HG03095 (cell line): ENCODE measurements around the gene LSR.
"Not testable (repeated sequence)": the region's sequence is repeated elsewhere in the genome, so short reads cannot be mapped to it uniquely, and the experiment has no call there.

Experiments used
- ATAC-seq: cut with Tn5 transposase; IDR thresholded peaks from one replicate; pipeline ENCODE4 v1.9.1; 2021; ENCODE audit warnings: moderate library complexity; ENCODE audit not compliant: unreplicated experiment

The LSR gene

DNA sequence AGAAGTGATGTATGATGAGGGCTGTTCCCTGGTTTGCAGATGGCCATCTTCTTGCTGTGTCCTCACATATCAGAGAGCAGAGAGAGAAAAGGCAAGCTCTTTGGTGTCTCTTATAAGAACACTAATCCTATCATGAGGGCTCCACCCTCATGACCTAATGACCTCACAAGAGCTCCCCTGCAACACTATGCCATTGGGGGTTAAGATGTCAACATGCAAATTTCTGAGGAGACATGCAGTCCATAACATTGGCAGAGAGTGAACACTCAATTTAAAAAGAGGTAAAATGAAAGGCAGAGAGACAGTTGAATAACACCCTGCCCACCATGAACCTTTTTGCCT is 31.2 kb upstream of the LSR start:
- no peak for ATAC-seq

- ATAC-seq, result no peak
Measured at GRCh38 chr19:35219008-35219407, 29.8 kb upstream of the LSR start.

DNA sequence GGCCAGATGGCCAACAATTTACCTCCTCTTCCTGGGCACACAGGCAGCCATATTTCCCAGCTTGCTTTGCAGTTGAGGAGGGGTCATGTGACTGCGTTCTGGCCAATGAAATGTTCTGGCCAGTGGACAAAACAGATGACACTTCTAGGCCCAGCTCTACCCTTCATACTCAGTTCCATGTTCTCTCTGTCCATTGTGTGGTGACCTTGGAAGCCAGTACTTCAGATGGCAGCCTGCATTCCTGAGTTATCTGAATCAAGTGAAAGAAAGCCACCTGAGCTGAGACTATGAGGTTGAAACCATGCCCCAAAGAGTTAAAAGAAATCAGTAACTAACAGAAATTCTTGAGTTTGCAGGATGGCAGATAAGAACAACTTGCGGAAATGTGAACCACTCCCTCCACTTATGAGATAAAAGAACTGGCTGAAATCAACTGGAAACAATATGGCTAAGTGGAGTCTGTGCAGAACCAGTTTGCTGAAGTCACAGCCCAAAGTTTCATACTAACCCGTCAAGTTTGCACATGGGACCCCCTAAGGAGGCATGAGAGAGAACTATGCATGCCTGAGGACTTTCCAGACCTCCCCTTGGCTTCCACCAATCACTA is 28.4 kb upstream of the LSR start:
- no peak for ATAC-seq

DNA sequence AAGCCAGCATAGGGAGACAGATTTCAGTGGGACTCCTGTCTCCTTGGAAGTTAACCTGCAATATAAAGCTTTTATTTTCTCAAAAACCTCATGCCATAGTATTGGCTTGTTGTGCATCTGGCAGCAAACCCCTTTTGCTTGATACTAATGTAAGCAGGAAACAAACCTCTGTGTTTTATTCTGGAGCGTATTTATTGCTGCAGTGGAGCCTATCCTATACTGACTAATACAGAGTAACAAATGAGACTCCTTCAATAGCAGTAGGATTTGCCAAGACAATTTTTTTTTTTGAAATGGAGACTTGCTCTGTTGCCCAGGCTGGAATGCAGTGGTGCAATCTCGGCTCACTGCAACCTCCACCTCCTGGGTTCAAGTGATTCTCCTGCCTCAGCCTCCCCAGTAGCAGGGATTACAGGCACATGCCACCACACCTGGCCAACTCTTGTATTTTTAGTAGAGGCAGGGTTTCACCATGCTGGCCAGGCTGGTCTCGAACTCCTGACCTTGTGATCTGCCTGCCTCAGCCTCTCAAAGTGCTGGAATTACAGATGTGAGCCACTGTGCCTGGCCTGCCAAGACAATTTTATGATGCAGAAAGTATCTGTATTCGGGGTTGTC is 27.7 kb upstream of the LSR start:
- not testable (repeated sequence) for ATAC-seq

- no peak for ATAC-seq
Measured at GRCh38 chr19:35222373-35223015, 26.3 kb upstream of the LSR start.

- no peak for ATAC-seq
Measured at GRCh38 chr19:35223084-35223790, 25.6 kb upstream of the LSR start.

DNA sequence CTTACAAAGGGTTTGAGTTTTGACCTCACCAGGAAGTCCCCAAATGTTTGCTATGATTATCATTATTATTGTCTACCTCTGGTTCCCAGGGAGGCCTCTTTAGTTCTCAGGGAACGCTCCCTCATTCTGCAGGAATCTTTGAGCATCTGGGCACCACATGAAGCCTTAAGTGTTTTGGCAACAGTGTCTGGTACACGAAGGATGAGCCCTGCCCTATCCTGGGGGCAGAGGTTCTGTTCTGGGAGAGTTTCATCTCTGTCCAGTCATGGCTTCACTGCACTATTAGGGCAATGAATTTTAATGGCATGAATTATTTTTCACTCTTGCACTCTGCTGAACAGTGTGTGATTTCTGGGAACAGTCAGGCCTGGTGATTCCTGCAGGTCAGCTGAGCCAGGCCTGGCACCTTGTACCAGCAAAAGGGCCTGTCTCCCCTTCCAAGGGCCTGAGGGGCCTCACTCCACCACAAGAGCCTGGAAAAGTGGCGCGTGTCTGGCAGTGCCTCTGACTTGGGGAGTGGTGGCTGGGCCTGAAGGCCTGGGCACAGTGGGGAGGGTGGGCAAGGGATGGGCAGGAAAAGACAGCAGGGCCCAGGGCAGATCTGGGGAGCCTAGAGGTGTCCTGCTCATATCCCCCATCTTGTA is 24.8 kb upstream of the LSR start:
- no peak for ATAC-seq

DNA sequence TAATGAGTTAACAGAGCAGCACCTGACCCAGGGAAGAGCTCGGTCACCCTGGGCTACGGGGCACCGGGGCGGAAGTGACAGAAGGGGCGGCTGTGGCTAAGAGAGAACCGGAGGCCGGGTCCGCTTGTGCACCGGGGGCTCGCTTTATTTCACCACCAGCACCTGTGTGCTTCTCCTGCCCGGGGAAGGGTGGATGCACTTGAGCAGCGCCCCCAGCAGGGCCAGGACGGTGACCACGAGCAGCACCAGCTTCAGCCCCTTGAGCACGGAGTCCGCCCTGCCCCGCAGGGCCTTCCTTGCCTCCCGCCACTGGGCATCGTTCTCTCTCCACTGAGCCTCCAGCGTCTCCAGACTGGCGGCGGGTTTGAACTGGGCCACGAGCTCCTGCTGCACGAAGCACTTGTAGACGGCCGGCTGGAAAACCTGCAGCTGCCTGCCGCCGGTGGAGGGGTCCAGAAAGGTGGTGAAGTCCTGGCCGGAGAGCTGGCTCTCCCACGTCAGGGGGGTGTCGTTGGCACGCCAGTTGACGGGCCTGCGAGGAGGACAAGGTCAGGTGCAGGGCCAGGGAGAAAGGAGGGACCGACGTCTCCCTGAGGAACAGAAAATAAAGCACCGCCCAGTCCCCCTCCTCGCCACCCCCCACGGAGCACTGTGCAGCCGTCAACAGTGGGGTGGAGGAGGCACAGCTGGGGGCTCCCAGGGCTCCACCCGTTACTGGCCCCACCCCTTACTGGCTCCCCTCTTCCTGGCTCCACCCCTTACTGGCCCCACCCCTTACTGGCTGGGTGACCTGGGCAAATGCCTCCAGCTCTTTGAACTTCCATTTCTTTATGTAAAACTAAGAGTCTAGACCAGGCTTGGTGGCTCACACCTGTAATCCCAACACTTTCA is 23.9 kb upstream of the LSR start:
- ATAC-seq, result no peak

DNA sequence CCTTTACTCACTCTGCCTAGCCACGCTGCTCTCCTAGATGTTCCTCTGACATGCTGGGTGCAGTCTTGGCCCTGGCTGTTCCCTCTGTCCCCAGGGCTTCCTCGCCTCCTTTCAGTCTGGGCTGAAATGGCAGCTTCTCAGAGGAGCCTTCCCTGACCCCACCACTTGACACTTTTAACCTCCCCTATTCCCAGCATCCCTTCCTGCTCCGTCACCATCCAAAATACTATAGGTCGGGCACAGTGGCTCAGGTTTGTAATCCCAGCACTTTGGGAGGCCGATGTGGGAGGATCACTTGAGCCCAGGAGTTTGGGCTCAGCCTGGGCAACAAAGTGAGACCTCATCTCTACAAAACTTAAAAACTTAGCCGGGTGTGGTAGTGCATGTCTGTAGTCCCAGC is 22.9 kb upstream of the LSR start:
- ATAC-seq, result no peak

GRCh38 chr19:35226748-35227147 is 22.1 kb upstream of the LSR start:
- ATAC-seq, result no peak

DNA sequence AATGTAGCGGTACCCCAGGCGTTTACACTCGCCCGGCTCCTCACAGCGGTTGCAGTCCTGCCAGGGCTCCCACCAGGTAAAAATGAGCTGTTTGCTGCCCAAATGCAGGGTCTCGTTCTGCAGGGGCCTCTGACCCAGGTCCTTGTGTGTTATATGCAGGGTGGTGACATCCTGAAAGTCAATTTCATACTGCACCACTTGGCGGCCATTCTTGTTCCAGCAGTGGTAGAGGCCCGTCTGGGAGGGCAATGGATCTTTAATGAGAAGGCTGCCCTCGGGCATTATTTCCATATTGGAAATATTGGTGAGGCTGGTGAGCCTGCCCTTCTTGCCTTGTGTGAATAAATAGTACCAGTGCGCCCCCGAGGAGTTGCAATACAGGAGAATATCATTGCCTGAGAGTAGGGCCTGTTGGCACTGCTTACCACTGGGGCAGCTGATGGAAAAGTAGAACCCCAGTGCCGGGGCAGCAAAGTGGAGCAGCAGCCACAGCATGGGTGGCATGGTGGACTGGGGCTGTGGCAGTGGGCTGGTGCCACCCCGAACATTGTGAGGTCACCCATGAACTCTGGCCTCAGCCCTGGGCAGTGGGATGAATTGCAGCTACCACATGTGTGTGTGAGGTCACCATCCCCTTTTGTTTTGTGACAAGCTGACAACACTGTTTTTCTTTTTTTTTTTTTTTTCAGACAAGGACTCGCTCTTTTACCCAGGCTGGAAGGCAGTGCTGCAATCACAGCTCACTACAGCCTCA is 20.4 kb upstream of the LSR start, which contains the start of gene FAM187B:
Gene FAM187B, minus strand, starts transcription at position 563 of the 754 bp plus-strand sequence. Its CDS starts 59 bp downstream, at position 504.
- ATAC-seq, result no peak

- ATAC-seq, result no peak
Measured at GRCh38 chr19:35229601-35230000, 19.2 kb upstream of the LSR start.

GRCh38 chr19:35231956-35232645 is 16.7 kb upstream of the LSR start:
- no peak for ATAC-seq

- no peak for ATAC-seq
Measured at GRCh38 chr19:35232912-35233311, 15.9 kb upstream of the LSR start.

GRCh38 chr19:35236638-35237400 is 12.0 kb upstream of the LSR start:
- ATAC-seq, result no peak

GRCh38 chr19:35239597-35239996 is 9.2 kb upstream of the LSR start:
- ATAC-seq, result not testable (repeated sequence)

DNA sequence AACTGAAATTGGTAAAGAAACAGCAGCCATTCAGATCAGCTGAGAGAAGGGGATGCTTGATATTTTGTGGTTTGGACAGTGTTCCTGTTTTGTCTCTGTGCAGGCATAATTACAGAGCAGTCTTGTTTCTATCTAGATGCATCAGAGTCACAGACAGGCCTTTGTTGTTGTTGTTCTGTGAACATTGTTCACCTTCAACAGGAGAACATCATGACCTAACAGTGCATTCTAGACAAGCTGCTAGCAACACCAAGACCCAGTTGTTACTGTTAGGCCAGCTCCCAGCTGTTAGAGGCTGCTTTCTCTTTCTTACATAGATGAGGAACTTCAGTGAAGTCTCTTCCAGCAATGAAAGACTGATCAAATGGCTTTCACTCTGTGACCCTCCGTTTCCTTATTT is 8.5 kb upstream of the LSR start:
- ATAC-seq, result no peak

DNA sequence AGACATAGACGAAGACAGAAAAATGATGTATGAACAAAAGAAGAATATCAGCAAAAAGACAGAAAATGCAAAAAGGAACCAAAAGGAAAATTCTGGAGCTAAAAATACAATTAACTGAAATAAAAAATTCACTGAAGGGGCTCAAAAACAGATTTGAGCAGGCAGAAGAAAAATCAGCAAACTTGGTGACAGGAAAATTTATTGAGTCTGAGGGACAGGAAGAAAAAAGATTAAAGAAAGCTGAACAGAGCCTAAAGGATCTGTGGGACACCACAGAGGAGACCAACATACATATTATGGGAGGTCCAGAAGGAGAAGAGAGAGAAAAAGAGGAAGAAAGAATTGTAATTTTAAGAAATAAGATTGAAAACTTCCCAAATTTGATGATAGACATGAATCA is 7.4 kb upstream of the LSR start:
- no peak for ATAC-seq
